NK-92 treated with Interleukin-12 subunit alpha and Interleukin-12 subunit beta, amount 100 ng/mL, for 24 hours (cell line): Measurements from ENCODE around the gene PRSS56.

Experiments
- DNase-seq: peaks from one replicate; lab custom pipeline; 2025; lab: John Stamatoyannopoulos, UW

The PRSS56 gene

DNA sequence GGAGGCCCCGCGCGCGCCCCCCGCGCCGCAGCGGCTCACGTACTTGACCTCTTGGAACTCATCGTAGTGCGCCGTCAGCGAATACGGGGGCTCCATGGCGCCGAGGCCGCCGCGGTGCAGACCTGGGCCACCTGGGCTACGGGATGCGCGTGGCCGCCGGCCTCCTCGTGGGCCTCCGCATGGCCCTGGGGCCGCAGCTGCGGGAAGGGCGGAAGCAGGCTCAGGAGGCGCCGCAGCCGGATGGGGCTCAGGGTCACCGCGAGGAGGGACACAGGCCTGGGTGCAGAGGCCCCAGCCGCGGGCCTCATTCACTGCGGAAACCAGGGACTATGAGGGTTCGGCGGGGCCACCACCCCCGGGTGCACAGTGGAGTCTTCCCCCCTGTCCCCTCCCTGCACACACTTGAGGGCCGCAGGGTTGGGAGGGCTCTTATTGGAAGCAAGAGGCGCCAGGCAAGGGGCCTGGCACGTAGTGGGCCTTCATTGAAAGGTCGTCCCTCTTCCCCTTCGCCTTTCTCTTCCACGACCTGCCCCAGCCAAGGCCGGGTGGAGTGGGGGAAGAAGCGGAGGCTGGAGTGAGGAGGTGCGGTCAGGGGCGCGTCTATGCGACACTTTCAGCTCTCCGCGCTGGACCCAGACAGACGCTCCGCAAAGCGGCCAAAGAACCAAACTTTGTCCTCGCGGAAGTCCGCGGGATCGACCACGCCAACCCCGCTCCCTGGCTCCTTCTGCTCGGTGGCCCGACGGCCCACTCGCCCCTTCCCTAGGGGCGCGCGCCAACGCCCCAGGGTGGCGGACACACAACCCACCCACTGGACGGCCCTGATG, 33.4 kb upstream of the PRSS56 start:
- DNase-seq: no peak

DNA sequence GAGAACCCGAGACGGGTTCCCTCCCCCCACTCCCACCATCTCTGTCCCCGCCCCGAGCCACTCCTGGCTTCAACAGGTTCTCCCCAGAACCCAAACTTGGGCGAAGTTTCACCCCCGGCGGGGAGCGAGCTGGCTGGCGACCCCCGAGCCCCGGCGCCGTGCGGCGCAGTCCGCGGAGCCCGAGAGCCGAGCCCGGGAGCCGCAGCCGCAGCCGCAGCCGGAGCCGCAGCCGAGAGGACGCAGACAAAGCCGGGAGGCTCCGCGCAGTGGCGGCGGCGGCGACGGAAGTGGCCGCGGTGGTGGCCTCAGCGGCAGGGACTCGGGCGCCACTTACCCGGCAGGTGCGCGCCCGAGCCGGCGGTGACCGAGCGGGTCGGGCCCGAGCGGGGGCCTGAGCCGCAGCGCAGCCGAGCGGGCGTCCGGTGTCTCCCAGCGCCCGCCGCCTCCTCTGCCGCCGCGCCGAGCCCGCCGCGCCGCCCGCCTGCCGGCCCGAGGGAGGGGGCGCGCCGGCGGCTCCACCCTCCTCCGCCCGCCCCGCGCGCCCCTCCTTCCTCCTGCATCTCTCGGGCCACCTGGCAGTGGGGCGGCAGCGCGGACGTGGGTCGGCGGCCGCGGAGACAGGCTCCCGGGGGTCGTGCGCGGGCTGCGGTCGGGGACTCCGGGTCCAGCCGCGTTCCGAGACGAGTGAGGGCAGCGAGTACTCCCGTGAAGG, 32.6 kb upstream of the PRSS56 start, which contains the start of gene ECEL1:
Gene ECEL1, minus strand, starts transcription at position 450 of the 712 bp plus-strand sequence. CDS start 1,181 bp downstream, outside the sequence.
- DNase-seq: no peak

DNA sequence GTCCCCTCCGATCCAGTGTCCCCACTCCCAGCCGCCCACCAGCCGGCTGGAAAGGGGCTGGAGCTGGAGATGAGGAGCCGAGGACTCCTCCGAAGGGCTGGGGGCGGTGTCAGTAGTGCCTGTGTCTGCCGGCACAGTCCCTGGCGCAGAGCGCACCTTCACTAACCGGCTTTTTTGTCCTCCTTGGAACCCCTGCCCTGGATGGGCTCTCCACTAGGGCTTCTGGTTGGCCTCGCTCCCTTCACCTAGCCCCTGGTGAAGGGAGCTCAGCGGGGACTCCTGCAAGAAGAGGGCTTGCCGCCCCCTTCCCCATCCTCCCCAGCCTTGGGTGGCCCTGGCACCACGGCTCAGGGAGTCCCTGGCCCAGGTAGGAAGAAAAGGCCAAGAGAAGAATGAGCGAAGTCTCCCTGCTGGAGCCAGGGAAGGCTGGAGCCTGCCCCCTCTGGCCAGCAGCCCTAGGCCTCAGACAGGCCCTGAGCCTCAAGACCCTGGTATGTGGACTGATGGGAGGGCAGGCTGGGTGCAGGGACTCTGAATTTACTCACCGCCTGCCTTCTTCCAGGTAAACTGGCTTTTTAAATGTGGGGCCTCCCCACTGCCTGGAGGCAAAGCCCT, 32.0 kb upstream of the PRSS56 start:
- DNase-seq: no peak

DNA sequence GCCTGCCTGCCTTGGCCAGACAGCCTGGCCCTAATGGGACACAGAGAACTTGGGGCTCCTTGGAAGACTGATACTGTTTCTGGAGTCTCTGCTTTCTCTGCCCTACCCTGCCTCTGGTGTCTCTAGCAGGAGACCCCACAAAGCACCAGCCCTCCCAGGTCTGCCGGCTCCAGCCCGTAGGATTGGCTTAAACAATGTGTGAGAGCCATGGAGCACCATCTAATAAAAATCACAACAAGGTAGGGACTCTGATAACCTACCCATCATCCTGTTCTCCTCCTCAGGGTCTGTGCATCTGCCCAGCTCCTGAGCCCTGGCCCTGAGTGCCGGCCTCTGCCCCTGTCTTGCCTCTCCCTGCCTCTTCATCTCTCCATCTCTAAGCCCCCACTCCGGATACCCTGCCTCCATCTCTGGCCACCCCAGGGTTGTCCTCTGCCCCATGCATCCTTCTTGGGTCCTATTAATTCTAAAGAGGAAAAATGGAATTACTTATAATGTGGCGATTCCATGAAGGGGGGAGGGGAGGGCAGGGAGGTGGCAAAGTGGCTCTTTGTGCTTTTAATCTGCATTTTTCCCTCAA, 31.4 kb upstream of the PRSS56 start:
- DNase-seq: no peak

DNA sequence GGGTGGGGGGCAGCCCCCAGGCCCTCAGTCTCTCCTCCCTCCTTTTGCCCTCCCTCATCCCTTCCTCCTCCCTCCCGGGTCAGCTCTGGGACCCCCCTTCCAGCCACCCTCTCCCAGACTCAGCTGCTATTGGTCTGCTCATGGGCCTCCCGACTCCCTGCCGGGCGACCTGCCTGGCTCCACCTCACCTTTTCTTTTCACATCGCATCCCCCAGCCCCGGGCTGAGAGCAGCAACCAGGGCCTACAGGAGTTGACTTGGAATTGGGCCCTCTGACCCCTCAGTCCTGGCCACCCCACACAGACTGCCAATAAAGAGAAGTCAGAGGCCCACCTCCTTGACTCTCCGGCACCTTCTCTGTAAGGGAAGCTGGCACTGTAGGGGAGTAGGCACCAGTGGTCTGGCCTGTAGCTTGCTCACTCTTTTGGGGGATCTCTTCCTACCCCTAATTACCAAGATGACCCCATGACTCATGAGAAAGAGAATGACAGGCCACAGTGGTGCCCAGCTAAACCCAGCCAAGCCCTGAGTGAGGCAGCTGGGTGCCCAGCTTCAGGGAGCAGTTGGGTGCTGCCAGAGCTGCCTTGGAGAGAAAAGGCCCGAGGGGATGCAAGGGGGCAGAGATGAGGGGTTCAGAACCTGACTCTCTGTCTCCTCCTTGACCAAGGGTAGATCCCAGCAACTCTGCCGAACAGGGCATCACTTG, 30.5 kb upstream of the PRSS56 start:
- no peak for DNase-seq

DNA sequence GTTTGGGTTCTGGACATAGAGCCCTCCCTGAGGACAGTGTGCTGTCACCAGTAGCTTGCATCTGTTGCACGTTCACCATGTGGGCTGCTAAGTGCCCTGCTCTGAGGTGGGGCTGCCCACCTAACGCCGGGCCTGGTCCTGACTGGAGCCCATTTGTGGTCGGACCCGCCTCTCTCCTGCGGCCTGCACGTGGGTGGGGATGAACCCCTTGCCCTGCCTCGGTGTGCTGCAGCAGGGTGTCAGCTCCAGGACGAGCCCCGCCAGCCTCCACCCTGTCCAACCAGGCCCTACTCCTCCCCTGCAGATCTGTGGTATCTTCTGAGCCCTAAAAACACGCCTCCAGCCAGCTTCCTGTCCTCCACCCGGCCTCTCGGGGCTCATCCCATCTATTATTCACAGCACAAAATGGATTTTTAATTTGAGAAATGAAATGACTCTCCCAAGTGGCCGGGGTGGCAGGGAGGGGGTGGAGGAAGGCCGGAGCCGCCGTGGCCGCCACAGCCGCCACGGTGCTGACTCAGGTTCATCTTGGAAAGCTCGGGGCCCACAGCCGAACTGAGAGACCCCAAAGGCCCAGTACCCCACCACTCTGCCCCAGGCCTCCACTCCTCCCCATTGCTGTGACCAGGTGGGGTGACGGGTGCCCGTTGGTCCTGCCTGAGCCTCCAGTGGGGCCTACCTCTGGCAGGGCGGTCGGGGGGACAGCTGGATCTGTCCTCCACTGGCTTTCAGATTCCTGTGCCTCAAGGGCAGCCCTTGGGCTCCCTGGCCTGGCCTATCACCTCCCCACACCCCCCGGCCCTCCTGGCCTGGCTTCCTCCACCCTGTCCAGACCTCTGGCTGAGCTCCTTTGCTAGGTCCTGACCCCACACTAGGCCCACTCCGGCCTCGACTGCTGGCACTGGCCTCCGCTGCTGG, 29.7 kb upstream of the PRSS56 start:
- DNase-seq: no peak

DNA sequence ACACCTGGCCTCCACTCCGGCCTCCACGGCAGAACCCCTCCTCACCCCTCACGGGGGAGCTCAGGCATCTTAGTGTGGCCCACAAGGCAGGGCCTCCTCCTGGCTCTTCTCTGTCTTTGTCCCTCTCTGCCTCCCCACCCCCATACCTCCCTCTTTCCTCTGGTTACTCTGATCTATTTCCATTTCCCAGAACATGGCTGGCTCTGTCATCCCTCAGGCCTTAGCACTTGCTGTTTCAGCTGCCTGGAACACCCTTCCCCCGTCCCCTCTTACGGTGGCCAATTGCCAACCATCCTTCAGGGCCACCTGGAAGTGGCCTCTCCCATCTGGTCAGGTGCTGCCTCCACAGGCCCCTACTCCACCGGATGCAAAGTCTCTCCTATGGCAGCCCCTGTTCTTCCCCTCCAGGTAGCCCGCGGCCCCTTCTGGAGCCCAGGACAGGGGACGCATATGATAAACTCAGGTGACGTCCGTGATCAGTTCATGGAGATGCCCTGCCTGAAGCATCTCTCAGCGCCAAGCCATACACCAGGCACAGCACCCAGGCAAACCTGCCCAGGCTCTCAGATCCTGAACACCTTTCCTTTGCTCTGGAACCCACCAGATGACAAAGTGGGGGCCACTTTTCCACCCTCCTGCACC, 28.9 kb upstream of the PRSS56 start:
- DNase-seq: no peak

DNA sequence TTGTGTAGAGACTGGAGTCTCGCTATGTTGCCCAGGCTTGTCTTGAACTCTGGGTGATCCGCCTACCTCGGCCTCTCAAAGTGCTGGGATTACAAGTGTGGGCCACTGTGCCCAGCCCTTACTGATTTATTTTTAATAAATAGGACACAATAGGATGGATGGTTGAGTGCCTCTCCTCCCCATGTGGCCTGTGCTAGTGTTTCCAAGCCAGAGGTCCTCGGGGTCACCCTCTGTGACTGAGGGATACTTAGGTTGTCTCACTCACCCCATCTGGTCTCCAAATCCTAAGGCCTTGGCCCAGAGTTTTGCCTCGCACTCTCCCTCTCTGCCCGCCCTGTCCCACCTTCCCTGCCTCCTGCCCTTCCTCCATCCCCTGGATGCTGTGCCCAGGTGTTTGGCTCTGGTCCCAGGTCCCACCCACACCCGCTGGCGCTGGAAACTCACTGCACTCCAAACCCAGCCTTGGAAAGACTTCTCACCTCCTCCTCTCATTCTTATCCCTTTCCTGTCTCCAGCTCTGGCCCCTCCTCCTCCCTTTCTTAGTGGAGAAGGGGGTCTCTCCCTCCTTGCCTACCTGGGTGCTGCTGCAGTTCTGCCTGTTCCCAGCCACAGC, 27.8 kb upstream of the PRSS56 start:
- DNase-seq: no peak

DNA sequence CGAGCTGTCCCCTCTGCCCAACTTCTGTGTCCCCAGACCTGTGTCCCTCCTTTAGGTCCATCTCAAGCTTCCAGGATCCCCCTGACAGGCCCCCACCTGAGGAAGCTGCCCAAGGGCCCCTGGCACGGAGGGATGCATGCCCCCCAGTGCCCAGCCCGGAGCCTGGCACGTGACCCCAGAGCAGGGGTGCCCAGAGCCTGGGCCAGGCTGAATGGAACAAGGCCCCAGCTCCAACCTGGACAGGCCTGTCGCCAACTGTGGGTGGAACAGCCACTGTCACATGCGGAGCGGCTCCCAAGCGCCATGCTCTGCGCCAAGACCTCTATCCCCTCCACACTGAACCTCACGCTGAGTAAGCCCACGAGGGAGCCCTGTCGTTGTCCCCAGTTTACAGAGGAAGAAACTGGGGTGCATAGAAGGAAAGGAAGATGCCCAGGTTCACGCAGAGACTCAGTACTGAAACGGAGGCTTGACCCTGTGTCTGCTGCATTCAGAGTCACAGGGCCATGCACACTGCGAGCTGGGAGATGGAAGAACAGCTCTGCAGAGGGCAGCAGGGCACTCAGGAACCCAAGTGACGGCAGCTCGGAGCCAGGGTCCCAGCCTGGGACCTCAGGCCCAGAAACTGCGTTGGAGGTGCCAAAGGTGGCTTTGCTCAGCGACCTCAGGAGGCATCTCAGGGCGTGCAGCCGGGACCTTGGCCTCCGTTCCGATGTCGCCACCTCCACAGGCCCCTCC, 27.1 kb upstream of the PRSS56 start:
- no peak for DNase-seq

DNA sequence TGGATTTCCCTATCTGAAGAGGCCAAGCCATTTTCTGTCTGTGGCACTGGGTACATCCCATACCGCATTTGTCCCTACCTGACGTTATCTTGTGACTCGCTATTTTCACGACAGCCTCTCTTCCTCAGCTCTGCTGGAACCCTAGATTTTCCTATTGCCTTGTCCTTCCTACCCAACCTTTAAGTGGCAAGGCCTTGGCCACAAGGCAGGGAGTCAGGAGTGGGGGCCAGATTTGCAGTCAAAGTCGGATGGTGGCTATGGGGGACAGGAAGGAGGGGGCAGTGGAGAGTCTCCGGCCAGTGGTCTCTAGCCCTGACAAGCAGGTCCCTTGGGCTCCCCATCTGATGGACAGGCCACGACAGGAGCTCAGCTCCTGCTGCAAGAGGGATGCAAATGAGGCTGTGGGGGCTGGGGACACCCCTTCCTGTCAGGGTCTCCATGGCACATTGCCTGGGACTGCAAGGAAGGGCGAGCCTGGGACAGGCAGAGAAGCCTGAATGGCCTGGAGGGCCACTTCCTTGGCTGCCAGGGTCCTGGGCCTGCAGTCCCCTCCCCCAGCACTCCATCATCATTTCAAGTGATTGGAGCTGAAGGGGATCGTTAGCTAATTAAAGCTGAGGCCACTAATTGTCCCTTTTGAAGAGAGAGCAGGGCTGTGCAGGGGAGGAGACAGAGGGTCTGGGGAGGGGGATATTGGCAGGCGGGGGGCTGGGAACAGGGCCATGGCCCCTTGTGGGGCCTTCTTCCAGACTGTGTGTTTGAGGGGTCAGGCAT, 26.3 kb upstream of the PRSS56 start:
- DNase-seq: no peak

DNA sequence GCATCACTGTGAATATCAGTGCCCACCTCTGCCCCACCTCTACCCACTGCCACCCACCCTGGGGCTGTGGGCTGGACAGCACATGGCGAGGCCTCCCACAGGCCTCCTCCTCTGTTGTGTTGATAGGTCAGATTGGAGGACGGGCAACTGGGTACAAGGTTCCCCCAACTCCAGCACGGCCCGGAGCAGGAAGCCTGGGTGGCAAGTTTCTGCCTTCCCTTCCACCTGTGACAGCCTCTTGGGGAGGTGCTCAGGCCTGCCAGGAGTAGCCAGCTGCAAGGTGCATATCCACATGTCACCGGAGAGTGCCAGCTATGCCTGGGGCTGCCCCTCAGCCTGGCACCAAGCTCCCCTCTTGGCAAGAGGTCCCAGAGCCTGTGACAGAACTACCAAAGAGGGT, 25.6 kb upstream of the PRSS56 start:
- DNase-seq: no peak

DNA sequence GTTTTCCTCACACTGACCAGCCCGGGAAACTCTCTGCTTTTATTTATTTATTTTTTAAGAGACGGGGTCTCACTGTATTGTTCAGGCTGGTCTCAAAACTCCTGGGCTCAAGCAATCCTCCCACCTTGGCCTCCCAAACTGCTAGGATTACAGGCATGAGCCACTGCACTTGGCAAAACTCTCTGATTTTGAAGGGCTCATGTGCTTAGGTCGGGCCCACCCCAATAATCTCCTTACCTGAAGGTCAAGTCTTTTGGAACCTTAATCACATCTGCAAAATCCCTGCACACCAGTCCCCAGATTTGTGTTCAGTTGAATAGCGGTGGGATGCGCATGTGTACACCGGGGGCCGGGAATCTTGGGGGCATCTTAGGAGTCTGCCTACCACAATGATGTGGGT, 24.9 kb upstream of the PRSS56 start:
- DNase-seq: no peak

DNA sequence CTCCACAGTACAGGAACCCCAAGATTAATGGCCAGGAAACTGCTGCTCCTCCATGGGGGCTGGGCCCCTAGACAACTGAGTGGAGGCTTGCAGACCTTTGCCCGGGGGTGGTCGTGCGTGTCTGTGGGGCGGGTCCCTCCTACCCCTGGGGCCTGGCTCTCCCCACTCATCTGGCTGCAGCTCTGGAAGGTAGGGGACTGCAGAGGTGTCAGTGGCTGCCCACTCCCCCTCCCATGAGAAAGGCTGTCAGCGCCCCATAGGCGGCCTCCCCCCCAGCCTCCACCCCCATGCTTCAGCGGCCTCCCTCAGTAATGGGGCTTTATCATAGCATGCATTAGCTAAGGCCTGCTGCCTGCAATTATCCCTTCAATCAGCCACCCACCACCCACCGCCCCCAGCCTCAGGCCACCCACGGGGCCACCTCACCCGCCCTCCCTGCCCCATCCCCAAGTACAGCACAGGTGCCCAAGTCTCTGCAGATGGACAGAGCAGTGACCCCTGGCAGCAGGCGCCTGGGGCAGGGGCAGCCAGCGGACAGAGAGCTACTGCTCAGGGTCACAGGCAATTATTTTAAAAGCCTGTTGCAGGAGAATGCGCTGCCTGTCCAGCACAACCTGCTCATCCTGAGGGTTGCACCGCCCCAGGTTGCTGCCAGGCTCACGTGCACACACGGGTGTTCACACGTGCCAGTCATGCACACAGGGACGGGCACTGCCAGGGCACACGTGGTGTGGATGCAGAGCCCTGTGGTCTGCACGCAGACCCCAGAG, 23.5 kb upstream of the PRSS56 start:
- DNase-seq: no peak

DNA sequence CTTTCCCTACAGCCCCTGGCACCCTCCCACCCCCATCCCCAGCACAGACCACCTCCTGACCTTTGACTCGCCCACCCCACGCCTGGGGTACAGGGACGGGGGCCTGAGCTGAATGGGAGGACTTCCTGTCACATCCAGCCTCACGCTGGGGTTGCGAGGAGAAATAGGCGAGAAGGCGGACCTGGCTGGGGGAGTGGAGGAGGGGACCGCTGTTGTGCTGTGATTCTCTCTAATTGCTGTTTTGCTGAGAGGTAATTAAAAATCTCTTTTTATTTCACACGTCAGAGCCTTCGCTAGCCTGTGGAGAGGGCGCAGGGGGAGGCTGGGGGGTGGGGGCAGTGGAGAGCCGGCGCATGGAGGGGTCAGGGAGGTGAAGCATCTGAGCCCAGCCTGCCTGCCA, 22.8 kb upstream of the PRSS56 start:
- no peak for DNase-seq

DNA sequence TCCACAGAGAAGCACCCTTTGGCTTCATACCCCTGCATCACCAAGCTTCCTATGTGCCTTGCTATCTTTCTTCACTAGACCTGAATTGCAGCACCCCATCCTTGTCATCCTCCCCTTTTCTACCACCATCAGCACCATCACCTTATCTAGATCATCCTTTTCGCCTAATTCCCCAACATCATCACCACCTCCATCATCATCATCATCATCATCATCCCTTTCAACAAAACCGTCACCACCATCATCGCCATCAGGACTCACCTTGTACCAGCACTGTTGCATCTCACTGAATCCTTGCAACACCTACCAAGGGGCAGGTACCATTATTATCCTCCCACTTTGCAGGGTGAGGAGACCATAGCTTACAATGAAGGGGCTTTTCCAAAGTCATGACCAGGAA, 21.7 kb upstream of the PRSS56 start:
- DNase-seq: no peak

DNA sequence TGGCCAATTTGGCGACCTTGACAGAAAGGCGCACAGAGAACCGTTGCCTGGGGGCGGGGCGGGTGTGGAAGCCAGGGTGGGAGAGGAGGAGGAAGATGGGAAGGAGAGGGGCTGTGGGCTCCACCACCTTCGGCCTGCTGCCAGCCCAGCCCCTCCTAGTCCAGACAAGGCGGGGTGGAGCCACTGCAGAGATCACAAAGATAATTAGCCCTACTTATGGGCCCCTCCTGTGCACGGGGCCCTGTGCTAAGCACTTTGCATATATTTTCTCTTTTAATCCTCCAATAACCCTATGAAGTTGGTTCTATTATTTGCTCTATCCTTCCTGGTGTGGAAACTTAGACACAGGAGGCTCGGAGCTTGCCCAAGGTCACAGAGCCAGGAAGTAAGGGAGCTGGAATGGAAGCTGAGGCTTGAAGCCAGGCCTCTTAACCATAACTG, 18.8 kb upstream of the PRSS56 start:
- no peak for DNase-seq

DNA sequence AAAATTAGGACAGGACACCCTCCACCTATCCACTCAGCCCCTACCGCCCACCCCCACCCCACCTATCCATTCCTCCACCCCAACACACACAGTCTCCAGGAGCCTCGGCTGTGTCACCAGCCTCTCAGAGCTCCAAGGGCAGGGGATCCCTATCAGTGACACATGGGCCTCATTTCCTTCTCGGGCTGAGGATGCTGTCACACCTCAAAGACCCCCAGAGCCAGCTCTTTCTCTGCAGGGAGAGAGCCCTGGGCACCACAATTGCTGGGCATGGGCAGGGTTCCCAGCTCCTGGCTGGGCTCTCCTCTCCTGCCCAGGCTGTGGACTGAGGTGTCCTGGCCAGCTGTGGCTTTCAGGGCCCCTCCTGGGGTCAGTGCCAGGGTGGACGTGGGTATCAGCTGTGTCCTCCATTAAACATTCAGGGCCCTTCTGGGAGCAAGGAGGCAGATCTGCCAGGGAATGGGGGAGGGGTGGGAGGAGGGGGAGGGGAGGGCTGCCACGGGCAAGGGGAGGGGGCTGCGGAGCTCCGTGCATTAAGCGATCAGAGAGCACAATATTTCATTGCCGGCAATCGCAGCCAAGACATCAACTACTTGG, 18.3 kb upstream of the PRSS56 start:
- DNase-seq: no peak
